COR-L47 (cell line): ENCODE measurements around the gene POLR3GL.
"Not testable (repeated sequence)": the region's sequence is repeated elsewhere in the genome, so short reads cannot be mapped to it uniquely, and the experiment has no call there.

Experiments used
- DNase-seq: peaks from one replicate; lab custom pipeline; 2025; lab: John Stamatoyannopoulos, UW

The POLR3GL gene

GRCh38 chr1:145964328-145965118 is at the start of gene POLR3GL, which contains the start of gene ANKRD34A:
TSS of gene POLR3GL (plus strand) at chr1:145964690. CDS start at chr1:145974866, 10,176 bp downstream.
TSS of gene ANKRD34A (minus strand) at chr1:145964575. CDS start at chr1:145961759, 2,816 bp downstream.
- peak; percentile 89 for DNase-seq

DNA sequence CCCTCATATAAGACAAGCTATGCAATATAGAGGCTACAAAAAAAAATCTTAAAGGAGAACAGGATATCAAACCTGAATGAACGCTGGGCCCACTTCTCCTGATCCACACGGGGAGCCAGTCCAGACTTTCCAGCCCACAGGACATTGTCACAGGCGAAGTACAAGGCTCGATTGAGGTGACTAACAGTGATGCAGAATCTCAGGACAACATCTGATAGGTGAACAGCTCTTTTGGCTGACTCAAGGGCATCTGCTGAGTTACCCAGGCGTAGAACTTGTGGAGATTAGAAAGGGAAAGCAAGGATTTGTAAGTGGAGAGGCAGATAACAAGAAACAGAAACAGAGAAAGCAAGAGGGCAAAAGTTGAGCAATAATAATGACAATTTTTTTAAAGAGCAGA is 47.7 kb upstream of the POLR3GL start:
- DNase-seq: no peak

DNA sequence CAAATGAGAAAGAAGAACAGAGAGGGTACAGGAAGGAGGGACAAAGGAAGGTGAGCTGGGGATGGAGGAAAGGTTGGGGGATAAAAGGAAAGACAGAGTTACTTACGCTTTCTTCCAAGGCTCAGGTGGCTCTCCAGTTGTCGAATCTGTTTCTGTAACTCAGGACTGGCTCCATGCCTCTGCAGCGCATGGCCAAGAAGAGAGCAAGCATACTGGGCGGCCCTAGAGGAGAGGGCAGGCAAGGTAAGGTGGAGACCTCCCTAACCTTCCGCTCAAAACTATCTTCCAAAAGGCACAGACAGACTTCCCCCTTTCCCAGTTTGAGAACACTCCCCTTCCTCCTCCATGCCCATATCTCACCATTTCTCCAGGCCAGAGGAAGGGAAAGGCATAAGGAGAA is 46.9 kb upstream of the POLR3GL start:
- no peak for DNase-seq

- peak; percentile 73 for DNase-seq
Measured at GRCh38 chr1:145918144-145918991, 46.1 kb upstream of the POLR3GL start, which contains the start of gene PEX11B. TSS of gene PEX11B (minus strand) at chr1:145918717. CDS start at chr1:145918688, 29 bp downstream.

DNA sequence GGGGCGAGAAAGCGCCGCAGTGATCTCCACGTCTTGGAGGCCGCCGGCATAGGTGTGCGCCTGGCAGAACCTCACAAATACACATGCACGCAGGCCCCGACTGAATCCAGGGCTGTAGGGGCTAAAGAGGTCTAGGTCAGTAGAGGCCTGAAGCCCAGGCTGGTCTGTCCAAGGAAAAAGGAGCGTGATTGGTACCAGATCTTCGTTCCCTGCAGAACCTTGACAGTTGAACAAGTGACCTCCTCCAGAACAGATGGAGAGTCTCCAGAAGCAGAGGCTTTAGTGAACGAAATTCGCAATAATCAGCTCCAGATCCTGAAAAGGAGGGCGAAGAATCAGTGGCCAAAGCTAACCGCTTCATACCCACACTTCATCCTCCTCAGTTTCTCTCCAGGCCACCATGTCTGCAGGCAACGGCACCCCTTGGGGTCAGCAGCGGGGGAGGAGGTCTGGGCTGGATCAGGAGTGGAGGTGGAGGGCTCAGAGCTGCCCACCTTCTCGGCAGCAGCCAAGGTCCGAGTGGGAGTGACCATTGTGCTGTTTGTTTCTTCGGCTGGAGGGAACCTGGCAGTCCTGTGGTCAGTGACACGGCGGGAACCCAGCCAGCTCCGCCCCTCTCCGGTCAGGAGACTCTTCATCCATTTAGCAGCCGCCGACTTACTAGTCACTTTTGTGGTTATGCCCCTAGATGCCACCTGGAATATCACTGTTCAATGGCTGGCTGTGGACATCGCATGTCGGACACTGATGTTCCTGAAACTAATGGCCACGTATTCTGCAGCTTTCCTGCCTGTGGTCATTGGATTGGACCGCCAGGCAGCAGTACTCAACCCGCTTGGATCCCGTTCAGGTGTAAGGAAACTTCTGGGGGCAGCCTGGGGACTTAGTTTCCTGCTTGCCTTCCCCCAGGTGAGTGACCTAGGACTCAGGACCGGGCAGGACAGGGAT is 45.2 kb upstream of the POLR3GL start:
- DNase-seq: peak; percentile 33

DNA sequence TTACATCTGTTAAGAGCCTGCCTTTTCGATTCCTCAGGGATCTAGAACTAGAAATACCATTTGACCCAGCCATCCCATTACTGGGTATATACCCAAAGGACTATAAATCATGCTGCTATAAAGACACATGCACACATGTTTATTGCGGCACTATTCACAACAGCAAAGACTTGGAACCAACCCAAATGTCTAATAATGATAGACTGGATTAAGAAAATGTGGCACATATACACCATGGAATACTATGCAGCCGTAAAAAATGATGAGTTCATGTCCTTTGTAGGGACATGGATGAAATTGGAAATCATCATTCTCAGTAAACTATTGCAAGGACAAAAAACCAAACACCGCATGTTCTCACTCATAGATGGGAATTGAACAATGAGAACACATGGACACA is 44.2 kb upstream of the POLR3GL start:
- not testable (repeated sequence) for DNase-seq

DNA sequence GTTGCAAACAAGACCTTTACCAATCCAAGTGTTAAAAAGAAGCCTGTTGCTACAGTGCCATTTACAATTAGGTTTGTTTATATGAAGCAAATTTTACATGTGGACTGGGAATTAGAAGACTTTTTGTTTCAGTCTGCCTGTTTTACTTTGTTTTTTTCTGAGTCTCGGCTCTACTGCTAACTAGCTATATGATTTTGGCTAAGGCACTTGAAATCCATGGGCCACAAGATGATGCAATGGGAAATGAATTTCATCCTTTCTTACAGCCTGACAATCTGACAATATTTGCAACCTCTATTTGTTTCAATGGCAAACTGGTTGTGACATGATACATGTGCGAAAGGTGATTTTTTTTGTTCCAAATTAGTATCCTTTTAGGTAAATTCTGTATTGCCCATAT is 42.2 kb upstream of the POLR3GL start:
- no peak for DNase-seq

DNA sequence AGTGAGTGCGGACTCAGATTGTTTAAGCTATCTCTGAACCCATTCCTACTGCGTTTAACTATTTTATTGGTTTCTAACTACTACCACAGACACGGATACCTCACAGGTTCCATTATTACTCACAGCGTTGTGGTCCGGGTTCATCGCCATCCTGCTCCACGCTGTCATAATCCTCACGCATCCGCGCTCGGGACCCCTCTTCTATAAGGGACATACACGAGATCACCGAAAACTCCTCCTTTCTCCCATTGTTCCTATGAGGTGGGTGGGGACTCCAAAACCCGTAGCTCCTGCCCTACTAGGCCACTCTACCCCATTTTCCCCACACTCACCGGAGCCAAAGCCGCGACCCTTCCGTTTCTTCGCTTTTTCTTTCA is 37.8 kb upstream of the POLR3GL start:
- no peak for DNase-seq

- peak; percentile 98 for DNase-seq
Measured at GRCh38 chr1:145927063-145927886, 37.2 kb upstream of the POLR3GL start, which contains the start of gene RBM8A. TSS of gene RBM8A (minus strand) at chr1:145927484. CDS start at chr1:145927426, 58 bp downstream.

DNA sequence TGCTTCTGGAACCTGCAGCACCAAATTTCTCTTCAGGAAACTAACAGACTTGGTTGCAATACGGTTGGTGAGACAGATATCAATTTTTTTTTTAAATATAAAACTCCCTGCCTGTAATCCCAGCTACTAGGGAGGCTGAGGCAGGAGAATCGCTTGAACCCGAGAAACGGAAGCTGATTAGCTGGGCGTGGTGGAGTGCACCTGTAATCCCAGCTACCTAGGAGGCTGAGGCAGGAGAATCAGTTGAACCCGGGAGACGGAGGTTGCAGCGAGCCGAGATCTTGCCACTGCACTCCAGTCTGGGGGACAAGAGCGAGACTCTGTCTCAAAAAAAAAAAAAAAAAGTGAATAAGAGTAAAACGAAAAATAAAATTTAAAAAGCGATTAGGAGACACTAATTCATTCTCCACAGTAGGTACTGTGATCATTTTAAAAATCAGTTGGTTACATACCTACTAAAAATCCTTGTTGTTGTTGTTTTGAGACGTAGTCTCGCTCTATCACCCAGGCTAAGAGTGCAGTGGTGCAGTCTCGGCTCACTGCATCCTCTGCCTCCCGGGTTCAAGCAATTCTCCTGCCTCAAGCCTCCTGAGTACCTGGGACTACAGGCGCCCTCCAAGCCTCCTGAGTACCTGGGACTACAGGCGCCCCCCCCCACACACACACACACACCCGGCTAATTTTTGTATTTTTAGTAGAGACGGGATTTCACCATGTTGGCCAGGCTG is 36.4 kb upstream of the POLR3GL start:
- no peak for DNase-seq

DNA sequence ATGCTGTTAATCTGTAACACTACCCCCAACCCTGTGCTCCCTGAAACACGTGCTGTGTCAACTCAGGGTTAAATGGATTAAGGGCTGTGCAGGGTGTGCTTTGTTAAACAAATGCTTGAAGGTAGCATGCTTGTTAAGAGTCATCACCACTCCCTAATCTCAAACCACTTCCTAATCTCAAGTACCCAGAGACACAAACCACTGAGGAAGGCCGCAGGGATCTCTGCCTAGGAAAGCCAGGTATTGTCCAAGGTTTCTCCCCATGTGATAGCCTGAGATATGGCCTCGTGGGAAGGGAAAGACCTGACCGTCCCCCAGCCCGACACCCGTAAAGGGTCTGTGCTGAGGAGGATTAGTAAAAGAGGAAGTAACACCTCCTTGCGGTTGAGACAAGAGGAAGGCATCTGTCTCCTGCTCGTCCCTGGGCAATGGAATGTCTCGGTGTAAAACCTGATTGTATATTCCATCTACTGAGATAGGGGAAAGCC is 31.9 kb upstream of the POLR3GL start:
- not testable (repeated sequence) for DNase-seq

DNA sequence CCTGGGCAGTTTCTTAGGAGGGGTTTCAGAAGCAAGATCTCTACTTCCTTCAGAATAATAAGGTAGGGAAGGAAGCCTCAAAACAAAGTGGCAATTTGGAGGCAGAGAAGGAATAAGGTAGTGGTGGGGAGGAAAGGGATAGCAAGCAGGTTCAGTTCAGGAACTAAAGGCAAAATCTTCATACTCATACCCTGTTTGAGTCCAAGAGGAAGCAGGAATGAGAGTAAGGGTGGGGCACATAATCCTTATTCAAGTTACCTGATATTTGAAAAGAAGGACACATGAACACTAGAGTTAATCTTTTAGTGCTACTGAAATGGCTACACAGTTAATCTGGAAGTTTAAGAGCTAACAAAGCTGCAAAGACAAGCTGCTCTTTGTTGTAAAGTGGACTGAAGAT is 28.8 kb upstream of the POLR3GL start:
- no peak for DNase-seq

DNA sequence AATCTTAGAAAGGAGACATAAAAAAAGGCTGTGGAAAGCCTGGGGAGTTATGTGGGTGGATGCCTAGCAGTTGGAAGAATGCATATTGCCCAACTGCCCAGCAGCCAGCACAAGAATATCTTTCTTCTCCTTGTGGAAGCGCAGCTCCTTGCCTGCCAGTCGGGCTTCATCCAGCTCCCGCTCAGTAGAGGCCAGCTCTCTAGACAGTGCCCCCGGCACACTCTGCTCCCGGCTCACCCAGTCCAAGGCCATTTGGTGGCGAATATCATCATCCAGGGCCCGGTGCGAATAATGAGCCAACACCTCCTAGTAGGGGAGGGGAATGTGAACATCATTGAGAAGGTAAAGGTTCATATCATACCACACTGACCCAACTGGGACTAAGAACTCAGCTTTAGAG is 28.2 kb upstream of the POLR3GL start:
- no peak for DNase-seq

DNA sequence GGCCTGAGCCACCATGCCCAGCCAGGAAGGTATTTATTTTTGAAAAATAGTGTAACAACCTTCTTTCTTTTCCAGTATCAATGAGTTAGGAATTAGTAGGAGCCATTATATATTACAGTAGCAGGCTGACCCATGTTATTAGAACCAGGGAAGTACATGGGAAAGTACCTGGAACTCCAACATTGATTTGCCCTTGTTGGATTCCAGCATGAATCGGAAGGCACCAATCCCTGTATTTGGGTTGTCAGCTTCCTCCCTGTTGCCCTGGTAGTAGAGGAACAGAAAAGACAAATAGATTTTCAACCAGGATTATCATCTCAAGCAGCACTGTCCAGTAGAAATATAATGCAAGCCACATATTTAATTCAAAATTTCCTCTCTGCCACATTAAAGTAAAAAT is 27.1 kb upstream of the POLR3GL start:
- DNase-seq: no peak

GRCh38 chr1:145942405-145942804 is 22.1 kb upstream of the POLR3GL start:
- DNase-seq: no peak

DNA sequence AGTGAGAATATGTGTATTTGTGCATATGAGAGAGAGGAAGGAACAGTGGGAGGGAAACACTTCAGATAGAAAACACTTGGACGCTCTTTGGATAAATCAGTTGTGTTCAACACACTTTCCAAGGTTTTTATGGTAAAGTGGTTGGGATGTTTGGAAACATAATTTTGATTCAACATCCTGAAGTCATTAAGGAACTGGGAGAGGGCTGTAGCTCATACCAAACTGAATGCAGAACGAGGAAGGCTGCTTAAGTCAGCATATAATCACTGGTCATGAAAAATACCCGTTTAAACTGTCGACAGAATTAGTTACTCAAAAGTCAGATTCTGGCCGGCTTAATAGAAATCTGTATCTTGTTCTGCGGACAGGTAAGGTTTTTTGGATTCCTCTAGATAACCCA is 21.6 kb upstream of the POLR3GL start:
- no peak for DNase-seq

GRCh38 chr1:145944532-145944931 is 20.0 kb upstream of the POLR3GL start:
- no peak for DNase-seq

DNA sequence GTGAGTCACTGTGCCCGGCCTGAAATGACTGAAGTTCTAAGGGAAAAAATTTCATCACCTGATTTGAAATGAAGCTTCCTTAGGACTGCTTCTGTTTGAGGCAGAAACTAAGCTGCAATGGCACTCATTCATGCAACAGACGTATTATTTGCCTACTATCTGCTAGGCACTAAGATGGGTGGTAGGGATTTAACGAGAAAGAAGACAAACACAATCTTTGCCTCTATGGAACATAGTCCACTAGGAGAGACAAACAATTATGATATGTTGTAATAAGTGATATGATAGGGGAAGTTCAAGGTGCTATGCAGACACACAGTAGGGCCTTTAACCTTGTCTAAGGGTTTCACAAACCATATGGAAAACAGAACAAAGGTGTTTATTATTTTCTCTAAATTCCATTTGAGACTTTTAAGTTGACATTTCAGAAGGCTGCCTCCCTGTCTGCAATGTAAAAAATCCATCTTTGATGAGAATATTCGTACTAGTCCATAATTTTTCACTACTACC is 18.0 kb upstream of the POLR3GL start:
- no peak for DNase-seq

- no peak for DNase-seq
Measured at GRCh38 chr1:145947551-145947950, 16.9 kb upstream of the POLR3GL start.

DNA sequence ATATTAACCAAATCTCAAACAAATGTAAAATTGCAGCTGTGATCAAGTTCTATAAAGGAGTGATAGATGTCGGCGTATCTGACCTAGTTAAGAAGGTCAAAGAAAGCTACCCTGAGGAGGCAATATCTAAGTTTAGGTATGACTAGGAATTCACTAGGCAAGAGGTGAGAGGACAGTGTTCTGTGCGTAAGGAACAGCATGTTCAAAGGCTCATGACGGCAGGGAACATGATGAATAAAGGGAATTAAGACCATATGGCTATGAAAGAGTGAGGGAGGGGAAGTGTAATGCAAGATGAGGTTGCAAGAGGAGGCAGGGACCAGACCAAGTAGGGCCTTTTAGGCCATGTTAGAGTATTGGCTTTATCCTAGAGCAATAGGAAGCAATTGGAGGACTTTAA is 15.3 kb upstream of the POLR3GL start:
- DNase-seq: no peak
